ENCODE results near the gene TTLL5.

GRCh38 chr14:75927564-75928087, 266.6 kb downstream of the TTLL5 start:
- TF ChIP-seq CTCF (IDR thresholded peaks at IDR 0.05) (no peak), POLR2AphosphoS5 (IDR thresholded peaks at IDR 0.05) (no peak), EP300 (IDR thresholded peaks at IDR 0.05) (no peak)
